Erythroblast (primary cell): ENCODE measurements around the gene TNIK.

Source experiments
- DNase-seq, 2 experiments: peaks; one replicate each; lab custom pipeline; 2025; lab: John Stamatoyannopoulos, UW
- GATA1 ChIP-seq: IDR thresholded peaks from 2 replicates; pipeline ENCODE4 v1.6.1; 2011; ENCODE audit warnings: low read depth, mild to moderate bottlenecking, control low read depth, low read length, moderate library complexity
- POLR2A ChIP-seq: IDR thresholded peaks from 2 replicates; pipeline ENCODE4 v1.6.1; 2011; ENCODE audit warnings: mild to moderate bottlenecking, low read length

Gene TNIK

DNA sequence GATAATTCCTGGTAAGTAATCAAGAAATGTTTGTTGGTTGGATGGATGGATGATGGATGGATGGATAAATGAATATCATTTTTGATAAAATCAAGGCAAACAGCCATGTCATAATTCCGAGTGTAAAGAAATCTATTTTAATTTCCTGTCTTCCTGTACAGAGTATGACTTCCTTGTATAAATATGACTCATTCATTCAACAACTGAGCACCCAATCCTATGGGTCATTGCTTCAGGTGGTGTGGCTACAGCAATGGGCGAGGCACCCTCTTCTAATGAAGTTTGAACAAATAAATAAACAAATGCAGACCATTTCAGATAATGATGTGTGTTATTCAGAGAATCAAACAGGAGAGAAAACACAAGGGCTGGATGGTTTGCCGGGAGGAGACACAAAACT is 198.7 kb downstream of the TNIK start:
- TF ChIP-seq POLR2A (no peak), GATA1 (no peak)
- no peak for DNase-seq

DNA sequence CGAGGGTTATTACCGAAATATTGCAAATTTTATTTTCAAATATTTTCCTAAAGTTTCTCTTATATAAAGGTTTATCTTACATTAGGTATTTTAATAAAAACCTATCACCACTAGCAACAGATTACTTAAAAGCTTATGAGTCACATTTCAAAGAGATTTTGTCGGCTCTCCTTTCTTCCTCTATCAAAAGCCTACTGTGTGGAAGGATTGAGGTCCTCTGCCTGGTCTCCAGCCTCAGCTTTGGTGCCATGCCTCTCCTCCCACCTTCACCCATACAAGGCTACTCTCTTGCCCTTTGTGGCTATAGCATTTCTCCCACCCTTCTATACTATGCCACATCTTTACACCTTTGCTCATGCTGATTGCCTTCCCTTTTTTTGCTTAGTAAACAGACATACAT is 199.3 kb downstream of the TNIK start:
- TF ChIP-seq POLR2A, result no peak
- TF ChIP-seq GATA1, result no peak
- no peak for DNase-seq

DNA sequence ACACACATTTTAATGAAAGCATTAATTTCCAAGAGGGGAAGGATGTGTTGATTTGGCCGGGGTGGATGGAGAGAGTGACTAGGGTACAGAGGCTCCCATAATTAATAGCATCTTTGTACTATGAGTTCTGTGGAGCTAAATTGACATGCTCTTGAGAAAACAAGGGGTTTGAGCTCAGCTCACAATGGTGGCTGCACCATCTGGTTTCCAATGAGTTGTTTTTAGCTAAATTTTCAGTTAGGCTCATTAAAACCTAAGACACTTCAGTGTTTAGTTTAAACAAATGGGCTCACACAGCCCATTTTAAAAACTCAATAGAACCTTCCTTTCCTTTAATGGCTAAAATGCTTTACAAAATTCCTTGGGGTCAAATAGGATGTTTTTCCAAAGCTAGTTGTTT is 199.7 kb downstream of the TNIK start:
- TF ChIP-seq GATA1, result no peak
- TF ChIP-seq POLR2A, result no peak
- no peak for DNase-seq

DNA sequence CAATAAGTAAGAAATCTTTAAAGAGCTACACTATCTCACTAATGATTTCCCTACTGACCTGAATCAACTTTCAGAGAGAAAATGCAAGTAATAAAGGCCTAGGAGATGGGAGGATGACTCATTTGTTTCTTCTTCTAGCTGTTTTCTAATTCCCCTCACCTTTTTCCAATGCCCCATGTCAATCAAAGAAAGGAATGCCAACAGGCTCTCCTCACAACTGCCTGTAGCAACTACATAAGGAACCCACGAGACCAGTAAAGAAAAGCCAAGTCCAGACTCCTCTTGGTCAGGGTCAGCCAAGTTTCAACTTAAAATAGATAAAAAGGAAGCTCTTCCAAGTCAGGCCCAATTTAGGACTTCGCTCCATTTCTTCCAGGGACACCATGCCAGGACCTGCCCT is 201.9 kb downstream of the TNIK start:
- TF ChIP-seq POLR2A (no peak), GATA1 (no peak)
- DNase-seq, result no peak

DNA sequence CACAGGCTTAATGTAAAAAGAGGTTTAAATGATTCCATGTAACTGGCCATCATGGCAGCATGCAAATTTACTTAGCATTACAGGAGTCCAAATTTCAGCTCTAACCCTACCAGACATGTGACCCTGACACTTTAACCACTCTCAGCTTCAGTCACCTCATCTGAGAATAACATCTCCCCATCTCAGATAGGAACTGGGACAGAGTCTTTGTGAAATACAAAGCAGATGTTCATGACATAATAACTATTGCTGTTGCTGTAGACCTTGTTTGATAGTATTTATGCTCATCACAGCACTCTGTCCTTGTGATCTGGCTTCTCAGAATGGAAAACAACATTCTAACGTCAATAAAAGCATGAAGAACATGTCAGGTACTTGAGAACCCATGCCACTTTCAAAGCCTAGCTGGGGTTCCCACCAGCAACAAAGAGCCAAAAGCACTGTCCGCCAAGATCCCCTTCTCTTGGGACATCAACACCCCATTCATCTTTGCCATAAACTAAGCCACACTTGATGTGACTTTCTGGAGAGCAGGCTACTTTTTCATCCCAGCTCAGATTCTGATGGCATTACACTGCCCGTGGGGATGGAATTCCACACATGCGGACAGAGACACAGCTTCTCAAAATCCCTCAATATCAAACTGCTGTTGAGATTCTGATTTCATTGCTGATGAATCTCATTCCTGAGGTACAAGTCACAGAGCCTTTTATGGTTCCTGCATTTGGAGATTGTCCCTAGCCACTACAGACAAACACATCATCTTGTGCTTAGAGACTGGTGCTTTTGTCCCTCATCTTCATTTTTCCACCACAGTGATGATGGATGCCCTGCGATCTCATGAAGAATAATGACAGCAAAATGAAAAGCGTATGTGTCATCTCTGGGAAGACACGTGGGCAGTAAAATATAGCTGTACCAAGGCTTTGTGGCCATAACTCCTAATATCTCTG is 202.7 kb downstream of the TNIK start:
- DNase-seq, result no peak
- no peak for TF ChIP-seq GATA1
- no peak for TF ChIP-seq POLR2A

DNA sequence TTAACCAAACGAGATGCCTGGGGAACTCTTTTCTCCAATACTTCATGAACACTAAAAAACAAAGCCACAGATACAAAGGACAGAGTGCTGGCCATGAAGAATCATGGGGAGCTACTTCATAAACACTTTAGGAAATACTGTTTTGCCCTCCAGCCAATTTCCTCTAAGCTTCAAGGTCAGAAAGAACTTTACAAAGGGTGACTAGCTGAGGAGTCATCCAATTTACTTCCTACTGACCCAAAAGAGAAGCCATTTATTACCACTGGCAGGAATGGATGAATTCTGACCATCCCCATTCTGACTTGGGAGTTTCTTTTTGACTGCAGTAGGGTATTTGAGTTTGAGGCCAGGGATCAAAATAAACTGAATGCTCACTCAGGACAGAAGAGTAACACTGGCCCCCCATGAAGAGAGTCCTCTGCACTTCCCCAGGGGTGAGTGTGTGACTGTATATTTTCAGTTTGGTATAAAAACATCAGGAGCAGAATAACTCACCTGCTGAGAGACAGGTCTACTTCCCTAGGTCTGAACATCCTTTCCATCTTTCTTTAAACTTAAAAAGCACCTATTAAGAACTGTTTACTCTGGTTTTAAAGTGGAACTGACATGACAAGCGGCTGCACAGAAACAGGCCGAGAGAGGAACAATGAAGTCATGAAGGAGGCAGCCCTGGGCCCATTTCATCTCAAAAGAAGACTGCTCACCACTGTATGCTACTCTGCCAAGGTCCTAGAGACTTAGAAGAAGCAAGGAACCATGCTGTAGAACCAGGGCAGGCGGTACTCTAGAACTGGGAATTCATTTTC is 203.6 kb downstream of the TNIK start:
- TF ChIP-seq GATA1, result no peak
- no peak for TF ChIP-seq POLR2A
- no peak for DNase-seq

DNA sequence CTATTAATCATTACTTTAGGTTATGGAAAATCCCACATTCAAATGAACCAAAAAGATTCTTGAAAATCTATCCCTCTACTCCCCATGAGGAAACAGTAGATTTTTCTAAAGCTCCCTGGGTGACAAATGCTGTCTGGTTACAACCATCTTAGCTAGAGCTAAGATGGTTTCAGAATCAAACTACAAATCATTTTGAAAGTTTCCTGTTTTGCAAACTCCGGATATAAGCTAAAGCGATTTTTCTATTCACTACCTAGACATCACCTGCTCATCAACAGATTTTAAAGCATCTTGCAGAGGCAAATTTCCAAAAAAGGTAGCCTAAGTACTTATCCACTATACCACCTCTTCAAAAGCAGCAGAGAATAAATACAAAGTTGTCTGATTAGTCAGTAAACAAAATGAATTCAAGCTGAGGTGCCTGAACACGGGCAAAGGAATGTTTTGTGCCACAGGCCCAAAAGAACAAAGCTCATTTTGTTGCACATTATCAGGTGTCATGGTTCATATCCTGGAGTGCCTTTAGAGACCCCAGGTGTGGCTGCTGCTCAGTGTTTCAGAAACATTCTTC is 204.9 kb downstream of the TNIK start:
- DNase-seq, result no peak
- TF ChIP-seq POLR2A, result no peak
- TF ChIP-seq GATA1, result no peak

DNA sequence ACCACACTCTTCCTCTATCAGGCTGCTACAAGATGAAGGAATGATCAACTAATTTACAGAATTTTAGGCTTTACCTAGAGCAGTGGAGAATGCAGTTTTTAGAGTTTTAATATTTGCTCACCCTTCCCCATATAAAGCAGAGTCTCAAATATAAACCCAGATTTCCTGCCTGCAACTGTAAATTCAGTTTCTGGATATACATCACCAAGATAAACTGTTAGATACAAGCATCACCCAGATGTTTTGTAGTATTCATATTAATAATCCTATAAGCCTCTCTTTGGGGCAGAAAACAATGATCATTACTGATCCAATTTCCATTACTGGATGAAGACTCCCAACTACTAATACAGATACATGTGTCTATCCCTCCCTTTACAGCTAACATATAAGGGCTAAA is 205.9 kb downstream of the TNIK start:
- TF ChIP-seq POLR2A (no peak), GATA1 (no peak)

DNA sequence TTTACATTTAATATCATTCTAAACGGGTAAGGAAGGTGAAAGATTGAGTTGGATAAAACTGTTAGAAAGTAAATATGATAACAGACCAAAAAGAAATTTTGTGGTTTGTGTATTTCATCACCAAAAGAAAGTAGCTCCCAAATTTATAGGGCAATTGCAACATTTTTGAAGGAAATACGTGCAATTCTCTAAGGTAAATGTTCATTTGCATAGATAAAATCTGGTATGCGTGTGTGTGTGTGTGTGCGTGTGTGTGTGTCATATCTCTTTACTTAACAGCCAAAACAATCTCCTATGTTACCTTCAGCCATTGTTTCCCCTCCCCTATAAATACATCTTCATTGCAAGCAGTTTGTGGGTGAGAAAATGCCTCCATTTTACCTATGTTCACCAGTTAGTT is 208.4 kb downstream of the TNIK start:
- TF ChIP-seq POLR2A (no peak), GATA1 (no peak)
- no peak for DNase-seq

More for the DNA sequence above, 205.9 kb downstream of the TNIK start:
- DNase-seq, result no peak

DNA sequence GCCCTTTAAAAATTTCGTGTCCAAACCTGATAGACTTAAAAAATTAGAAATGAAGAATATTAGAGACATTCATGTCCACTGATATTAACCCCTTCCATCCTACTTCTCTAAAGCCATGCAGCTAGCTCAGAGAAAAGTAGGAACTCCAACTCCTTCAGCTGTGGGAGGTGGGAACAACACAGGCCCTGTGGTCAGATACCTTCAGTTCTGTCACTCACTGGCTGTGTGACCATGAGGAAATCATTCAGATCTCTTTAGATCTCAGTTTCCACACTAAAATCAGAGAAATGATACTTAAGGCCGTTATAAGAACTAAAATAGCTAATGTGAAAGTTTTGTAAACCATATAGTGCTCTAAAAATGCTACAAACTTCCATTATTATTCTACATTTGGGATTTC is 209.8 kb downstream of the TNIK start:
- TF ChIP-seq GATA1 (no peak), POLR2A (no peak)
- no peak for DNase-seq

DNA sequence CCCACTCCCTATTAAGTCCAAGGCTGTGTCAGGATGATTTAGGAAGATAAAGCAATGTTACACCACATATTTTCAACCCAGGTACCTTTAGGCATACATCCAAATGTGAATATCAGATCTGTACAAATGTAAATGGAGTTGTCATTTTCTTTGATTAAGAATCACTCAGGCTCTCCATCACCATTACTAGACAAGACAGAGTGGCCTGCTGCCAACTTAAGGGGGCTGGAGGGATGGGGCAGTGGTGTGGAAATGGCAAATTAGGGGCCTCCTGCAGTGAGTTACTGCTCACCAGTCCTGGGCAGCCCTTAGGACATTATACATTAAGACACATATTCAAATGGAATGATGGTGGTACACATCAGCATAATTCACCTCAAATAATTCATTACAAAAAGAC is 211.0 kb downstream of the TNIK start:
- no peak for DNase-seq
- TF ChIP-seq POLR2A, result no peak

DNA sequence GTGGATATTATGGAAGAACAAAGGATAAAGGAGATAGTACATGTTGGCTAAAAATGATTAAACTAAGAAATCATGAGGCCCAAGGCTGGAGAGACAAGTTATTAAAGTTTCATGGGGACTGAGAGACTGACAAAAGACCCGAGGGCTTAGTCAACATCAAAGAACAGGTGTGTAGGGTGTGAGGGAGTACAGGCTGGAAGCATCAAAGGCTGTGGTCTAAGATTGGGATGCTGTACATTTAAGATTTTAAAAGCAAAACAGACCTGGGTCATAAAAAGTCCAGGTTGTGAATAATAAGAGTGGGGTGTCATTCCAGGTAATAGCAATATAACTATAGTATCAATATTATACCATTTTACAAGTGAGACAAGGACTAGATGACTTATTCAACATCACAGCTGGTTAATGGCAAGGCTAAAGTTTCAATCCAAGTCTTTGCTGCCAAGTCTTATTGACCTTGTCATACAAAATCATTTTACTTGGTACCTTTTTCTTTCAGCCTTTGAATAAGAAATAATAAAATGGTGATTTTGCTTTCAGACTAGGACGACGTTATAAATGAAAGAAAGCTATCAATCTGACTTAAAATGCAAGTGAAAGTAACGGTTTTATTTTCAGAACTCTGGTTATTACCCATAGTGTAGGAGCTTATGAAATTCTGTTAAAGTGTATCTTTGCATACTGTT is 211.6 kb downstream of the TNIK start:
- TF ChIP-seq GATA1, result no peak
- TF ChIP-seq POLR2A, result no peak
- no peak for DNase-seq
